GM21529 (cell line): ENCODE results near the gene ALCAM.

Experiments used
- ATAC-seq: cut with Tn5 transposase; IDR thresholded peaks from one replicate; pipeline ENCODE4 v1.9.1; 2021; ENCODE audit not compliant: unreplicated experiment

ALCAM gene

DNA sequence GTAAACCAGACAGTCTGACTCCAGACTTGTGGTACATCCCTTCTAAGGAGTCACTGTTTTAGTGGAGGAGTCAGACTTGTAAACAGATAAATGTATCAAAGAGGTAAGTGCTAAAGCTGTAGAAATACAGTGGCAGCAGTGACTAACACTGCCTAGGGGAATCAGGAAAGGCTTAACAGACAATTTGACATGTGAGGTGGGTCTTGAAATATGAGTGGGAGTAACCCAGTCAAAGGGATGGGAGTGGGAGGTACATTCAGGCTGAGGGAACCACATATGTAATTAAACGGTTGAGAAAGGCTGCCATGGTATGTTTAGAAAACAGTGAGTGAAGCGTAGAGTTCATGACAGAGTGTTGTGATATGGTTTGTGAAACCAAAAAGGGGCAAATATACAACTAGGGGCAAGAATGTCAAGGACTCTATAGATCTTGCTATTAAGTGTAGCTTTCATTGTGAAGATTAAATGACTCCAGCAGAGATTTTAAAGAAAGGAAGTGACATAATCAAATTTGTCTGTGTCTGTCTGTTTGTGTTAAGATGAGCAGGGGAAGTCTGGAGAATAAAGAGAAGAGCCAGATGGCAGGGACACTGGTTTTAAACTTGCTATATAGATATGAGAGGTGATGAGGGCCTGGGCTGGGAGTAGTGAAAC is 11.2 kb upstream of the ALCAM start:
- no peak for ATAC-seq

DNA sequence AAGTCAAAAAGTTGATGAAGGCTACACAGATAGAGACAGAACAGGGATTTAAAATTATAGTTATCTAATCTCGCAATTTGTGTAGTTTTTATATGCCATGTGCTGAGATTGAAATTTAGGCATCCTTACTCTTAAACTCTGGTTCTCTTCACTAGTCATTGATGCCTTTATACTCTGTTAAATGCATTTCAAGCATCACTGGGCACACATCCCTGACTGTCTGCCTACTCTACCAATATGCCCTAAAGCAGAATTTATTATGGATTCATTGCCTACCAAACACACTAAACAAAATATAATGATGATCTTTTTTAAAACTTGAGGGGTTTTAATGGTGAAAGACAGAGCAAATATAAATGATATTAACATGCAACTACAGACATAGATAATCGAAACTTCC is 10.3 kb upstream of the ALCAM start:
- no peak for ATAC-seq

DNA sequence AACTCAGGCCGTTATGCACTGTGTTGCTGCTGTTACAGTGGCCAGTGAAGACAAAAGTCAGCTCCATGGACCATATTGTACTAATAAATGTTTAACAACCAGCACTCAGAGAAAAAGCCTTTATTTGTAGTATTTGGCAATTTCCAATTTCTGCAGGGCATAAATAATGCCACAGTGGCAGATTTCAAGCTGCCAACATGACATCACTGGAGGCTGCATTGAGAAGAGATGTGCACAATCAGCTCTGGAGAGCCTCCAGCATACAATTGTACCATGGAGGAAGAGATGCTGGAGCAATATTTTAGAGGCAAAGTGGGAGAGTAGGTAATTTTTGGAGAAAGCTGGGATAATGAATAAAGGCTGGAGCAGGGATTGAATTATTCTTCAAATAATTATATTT is 9.7 kb upstream of the ALCAM start:
- no peak for ATAC-seq

DNA sequence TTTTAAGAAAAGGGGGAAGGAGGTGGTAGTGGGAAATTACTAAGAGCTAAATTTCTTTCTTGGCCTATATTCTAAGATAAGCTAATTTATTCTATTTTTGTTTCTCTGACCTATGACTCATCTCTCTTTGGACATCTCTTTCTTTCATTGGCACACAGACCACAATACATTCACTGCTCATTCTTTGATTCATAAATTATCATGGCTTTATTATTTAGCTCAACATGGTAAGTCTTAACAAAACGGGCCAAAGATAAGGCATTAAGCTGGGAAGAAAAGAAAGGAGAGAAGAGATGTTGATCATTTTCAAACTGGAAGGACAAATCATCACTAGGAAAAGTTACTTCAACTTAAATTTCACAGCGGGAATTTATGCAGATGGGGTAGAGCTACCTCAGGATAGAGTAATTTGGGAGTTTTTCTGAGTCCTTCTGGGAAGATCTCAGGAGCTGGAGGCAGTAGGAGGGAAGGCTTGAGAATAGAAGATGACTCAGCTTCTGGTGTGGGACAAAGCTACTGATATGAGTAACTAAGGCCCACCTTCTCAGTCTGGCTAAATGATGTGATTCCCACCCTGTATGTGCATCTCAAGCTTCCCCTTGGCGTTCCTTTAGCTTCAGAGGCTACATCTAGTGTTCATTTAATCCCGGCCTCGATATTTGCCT is 7.5 kb upstream of the ALCAM start:
- ATAC-seq, result peak; percentile 51

DNA sequence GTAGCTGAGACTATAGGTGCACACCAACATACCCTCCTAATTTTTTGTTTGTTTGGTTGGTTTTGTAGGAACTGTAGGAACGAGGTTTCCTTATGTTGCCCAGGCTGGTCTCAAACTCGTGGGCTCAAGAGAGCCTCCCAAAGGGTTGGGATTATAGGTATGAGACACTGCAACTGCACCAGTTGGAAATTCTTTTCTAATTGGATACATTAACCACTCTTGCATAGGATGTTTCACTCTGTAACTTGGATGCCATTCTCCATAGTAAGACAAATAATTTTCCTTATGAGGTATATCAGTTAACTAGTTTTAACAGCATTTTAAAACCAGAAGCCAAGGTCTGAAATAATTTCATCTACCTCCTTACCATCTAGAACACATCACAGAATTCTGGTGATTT is 6.7 kb upstream of the ALCAM start:
- ATAC-seq, result no peak

DNA sequence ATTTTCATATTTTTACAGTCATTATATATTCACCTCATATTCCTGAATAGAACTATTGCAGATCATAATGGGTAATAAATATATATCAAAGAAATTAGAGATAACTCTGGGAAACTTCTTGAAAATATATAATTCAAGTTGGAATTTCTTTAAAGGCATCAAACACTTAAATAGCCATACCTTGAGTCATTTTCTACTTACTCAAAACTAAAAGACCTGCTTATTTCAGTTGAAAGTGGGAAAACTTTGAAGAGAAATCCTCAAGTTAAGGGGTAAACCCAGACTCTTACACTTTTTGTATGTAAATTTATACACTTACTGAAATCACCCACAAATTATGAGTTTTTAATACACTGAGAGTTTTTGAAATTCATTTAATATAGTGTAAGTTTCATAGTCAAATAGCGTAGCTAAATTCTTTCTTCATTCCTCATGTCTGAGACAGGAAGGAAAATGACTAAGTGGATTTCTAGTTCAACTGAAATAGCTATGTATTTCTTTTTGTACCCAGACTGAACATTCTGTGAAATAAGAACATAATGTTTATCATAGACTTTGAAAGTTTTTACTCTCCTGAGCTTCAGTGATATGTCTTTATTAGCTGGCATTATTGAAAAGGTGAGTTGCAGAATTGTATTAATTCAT is 4.6 kb upstream of the ALCAM start:
- no peak for ATAC-seq

DNA sequence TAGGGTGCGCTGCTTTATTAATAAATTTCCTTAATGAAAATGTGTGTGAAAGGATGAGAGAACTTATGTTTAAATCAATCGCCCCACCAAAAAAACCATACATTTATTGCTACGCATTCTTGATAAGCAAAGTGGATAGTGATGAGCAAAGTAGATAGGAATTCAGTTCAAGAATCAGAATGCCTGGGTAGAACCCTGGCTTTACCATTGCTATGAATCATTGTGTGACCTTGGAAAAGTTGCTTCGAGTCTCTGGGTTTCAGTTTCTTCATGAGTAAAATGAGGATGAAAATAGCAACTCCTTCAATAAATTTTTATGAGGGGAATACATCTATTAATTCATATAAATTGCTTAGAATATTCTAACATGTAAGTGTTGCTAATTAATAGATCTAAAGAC is 2.6 kb upstream of the ALCAM start:
- no peak for ATAC-seq

DNA sequence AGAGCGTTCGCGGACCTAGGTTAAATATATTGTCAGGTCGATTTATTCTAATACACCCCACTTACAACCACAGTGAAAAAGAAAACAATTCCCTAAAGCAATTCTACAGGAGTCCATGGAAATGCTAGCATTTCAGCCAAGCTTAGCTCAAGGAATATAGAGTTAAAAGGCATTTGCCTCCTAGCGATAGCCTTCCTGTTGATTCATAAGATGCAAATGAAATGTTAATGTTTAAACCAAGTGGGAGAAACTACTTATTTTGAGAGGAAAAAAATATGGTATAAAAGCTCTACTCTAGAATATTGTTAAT is 1.7 kb upstream of the ALCAM start:
- ATAC-seq, result no peak

DNA sequence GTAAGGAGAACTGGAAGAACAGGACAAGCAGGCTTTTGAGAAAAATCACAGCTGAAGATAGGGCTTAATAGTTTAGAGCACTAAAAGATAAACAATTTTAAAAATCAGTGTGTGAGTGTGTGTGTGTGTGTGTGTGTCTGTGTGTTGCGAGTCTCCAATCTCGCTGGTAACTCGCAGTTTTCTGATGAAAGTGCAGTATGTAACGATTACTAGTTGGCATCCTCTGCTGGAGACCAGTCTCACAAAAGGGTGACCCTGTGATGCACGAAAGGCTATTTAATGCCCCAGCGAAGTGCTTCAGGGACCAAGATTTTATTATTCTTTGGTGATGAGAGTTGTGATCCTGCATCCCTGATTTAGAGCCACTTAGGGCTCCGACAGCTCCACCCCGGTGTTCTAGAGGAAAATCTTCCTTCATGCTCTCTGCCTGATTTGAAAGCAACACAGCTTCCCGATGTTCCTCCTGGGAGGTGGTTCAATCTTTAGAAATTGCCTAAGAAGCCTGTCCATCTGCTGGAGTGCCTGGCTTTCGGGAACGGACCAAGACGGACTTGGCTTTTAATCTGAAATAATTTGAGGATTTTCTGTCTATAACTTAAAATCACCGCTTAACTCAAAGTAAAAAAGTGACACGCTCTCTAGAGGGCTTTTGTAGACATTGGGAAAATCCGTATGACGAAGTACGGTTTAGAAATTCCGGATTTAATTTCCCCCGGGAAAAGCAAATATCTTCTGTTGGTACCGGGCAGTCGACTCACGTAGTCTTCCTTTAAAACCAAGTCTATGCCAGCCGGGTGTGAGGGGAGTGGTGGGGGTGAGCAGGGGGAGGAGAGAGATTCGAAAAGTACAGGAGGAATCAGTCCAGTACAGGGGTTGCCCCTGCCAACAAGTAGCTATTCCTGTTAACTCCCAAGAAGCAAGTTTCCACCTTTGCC is 1.1 kb upstream of the ALCAM start:
- no peak for ATAC-seq

DNA sequence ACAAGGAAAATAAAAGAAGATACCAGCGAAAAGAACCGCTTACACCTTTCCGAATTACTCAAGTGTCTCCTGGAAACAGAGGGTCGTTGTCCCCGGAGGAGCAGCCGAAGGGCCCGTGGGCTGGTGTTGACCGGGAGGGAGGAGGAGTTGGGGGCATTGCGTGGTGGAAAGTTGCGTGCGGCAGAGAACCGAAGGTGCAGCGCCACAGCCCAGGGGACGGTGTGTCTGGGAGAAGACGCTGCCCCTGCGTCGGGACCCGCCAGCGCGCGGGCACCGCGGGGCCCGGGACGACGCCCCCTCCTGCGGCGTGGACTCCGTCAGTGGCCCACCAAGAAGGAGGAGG is 325 bp downstream of the ALCAM start:
- no peak for ATAC-seq

DNA sequence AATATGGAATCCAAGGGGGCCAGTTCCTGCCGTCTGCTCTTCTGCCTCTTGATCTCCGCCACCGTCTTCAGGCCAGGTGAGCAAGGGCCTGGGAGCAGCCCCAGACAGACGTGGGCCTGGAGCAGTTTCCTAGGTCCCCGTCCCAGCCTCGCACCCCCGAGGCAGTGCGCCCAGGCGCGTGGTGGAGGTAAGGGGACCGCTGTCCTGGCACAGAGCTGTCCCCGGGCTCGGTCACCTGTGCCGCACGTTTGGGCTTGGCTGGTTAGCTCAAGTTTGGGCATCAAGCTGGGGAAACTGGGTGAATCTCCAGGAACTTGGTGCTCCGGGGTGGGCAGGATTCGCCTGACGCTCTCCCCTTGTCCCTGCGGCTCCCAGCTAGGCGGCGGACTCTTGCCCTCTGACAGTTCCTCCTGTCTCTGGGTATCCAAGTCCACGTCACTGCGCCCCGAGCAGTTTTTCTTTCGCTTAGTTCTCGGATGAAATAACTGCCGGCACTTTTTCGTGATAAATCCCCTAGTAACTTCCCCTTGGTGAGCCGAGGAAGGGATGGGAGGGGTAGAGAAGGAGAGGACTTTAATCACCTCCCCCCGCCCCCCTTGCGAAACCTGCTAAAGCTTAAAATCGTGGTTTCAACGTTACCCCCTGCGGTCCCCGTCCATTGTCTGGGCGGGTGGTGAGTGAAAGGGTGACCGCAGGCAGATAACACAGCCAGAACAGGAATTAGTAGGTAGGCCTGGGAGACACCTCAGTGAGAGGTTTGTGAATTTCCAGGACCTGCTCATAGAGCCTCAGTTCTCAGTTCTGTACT is 901 bp downstream of the ALCAM start:
- peak; percentile 27 for ATAC-seq

DNA sequence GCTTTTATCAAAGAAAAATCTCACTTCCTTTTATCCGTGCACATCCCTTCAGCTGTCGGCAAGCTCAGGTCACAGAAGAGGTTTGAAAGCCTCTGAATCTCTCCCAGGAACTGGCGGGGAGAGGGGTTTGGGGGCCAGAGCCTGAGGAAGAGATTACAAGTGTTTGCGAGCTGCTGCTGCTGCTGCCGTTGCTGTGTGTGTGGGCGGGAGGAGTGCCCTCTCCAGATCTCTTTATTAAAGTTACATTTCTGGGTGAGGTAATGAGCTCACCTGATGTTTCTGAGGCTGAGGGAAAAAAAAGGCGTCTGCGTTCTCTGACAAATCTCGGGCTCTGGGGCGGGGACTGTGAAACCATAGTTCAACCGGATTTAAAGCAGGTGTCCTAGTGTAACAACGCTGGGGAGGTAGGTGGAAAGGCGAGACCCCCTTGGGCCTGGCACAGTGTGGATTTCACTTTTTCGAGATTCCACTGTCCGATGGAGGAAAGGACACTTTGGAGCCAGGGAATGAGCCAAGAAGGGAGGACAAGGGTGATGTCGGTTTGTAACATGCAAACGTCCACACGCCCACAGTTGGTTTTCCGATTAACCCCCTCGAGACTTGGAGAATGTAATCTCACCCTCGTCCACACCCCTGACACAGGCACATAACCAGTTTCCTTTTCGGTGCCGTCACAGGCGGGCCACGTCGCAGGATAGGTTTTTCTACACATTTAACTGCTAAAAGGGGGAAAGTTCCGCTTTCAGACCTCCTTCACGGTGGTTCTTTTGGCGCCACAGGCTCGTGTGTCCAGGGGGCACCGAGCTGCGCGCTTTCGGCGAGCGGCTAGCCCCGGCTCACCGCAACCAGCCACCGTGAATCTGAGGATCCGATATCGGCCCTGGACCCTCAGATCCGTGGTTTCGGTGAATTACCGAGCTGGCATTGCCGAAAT is 2.1 kb downstream of the ALCAM start:
- peak; percentile 26 for ATAC-seq

DNA sequence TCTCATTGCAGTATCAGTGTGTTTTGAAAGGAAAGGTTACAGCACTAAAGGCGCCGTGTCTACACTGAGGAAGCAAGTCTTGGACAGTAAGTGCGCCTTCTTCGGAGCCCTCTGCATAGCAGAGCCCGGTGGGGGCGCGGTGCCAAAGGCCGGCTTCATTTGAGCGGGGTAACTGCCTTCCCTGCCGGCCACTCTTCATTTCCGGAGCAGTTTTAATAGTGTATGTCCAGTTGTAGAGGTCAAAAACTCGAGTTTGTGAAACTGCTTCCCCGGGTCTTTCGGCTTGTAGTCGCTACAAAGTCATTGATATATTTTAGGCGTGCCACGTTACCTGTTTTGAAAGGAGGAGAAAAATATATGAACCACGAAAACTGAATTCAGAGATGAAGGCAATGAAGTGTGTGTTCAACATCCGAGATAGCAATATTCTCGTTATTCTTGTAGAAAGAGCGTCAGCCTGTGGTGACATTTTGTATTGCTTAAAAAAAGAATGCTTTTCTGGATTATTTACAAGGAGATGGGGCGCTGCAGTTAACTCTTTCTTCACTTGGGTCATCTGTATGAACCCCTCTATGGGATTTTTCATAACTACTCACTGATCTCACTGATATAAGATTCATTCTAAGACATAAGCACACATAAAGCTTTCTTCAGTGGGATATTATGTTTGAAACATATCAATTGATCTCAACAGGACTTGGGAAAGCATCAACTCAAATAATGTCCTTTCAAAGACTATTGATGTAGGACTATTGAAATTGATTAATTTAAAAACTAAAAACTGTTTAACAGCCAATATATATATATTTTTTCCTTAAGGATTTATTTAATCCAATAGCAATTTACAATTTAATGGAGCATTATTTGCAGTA is 3.0 kb downstream of the ALCAM start:
- ATAC-seq, result peak; percentile 14

DNA sequence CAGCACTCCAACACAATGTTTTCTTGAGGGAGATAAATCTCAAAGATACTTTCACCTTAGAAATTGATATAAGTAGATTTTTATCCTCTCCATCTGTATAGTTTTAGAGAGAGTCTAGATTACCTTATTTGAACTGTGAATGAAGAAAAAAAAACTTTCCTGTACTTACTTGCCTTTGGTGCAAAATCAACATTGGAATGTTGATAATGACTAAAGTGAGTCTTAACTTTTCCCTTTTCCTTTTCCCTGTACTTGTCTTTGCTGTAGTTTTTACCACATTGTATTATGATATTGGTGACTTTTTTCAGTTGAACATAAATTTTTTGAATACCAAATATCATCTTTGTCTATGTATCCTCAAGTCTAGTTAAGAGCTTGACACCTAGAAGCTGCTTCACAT is 6.7 kb downstream of the ALCAM start:
- no peak for ATAC-seq

DNA sequence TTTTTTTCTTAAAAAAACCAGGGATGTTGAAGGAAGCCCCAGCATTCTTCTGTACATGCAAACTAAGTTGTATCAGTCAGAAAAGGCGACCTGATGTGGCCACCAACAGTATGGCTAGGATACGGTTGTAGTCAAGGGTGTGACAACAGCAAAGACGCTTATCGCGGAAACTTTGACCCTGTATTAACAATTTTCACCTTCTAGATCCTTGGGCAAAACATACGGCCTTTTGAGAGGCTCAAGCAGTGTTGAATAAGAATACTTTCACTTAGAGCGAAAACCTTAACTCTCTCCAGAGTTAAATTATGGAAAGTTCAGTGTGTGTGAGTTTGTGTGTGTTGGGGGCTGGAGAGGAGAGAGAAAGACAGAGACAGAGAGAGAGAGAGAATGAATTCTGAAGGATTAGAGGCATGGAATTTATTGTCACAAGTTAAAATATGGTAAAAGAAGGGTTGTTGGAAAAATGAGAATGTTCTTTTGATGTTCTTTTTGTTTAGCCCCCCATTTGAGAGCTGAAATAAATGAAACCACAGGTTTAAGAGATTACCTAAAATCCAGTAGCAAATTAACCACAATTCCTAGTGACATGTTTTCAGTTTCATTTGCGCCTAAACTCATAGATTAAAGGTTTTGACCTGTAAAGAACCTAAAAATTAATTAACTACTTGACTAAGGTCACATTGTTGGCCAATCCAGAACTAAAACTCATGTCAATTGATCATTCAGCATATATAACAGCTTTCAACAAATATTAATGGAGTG is 9.2 kb downstream of the ALCAM start:
- ATAC-seq, result no peak

DNA sequence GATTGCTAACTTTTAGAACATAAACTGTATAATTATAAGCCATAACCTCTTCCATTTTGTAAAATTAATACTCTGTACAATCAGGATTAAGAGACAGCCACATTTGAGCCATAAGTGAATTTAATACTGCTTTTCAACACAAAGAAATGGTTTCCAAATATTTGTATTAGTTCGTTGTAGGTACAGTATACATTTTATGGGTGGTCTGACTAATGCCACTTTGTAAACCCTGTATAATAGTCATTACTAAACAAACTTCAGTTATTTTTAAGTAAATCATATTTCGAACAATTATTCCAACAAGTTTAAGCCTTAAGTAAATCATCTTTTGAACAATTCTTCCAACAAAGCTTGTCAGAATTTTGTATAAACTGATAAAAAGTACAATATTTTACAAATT is 11.0 kb downstream of the ALCAM start:
- no peak for ATAC-seq

DNA sequence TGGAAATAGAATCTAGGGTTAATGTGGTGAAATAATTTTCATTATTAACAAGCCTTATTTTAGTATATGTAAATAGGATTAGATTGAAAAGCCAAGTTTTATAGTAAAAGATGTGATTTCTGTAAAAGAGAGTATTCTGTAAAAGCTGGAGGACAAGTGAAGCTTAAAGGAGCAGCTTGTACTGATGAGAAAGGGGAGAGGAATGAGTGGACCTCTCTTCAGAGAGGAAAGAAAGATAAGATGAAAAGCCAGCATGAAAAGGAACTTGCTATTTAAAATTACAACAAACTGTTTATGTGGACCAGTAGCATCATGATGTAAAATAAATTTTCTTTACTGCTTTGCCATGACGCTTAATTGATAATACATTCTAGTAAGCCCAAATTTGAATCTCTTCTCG is 18.5 kb downstream of the ALCAM start:
- ATAC-seq, result no peak

DNA sequence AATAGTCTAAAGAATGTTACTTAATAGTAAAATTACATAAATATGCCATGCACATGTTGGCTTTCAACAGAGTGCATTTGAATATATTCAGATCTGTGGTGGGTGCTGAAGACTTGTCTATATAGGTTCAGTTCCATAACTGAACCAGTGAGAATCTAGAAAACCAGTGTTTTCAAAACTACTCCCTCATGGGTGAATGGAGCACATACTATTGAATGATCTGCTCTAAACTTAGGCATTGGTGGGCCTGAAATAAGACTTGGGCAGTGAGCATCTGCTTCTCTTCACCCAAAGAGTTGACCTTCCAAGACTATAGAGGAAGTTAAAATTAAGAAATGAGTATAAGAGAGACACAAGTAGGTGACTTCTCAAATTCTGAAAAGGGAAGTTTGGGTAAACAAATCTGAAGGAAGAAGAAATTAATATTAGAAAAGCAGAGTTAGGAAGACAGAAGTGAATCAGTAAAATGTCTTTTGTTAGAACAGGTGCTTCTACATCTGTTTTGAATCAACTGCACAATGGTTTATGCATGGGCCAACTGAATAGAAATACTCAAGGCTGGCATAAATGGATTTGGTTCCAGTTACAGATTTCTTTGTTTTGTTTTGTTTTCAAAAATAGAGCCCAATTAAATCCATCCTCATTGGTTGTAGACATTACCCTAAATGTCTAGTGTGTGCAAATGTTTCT is 19.3 kb downstream of the ALCAM start:
- ATAC-seq, result peak; percentile 78
